ENCODE measurements around the gene CFAP20.

GRCh38 chr16:58114827-58115825 is 14.1 kb downstream of the CFAP20 start:
- TF ChIP-seq POLR2A (IDR thresholded peaks at IDR 0.05) (no peak), CTCF (IDR thresholded peaks at IDR 0.05) (no peak)
